GM18909 (cell line): ENCODE measurements around the gene KRT71.

Experiments used
- ATAC-seq: cut with Tn5 transposase; IDR thresholded peaks from one replicate; pipeline ENCODE4 v1.9.1; 2021; ENCODE audit warnings: mild to moderate bottlenecking; ENCODE audit not compliant: unreplicated experiment, poor library complexity

The KRT71 gene

GRCh38 chr12:52524241-52524897 is 28.6 kb downstream of the KRT71 start:
- no peak for ATAC-seq

DNA sequence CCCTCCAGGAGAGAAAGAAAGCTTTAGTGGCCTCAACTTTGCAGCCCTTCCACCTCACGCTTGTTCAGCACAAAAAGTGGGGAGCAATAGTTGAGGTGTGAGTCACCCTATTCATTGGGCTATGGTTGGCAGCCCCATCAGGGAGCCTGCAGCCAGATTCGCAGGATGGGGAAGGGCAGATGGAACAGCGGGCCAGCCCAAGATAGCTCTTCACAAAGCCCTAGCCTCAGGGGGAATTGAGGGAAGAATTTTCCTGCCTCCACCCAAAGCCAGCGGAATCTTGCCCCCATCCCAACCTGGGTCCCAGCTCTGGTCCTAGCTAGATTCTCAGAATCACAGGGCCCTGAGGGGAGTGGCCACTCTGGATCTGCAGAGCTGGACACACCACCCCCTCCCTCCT is 29.1 kb downstream of the KRT71 start:
- ATAC-seq, result no peak

- no peak for ATAC-seq
These were observed 30.5 kb downstream of the KRT71 start for GRCh38 chr12:52522346-52523011.

- no peak for ATAC-seq
These were observed 31.2 kb downstream of the KRT71 start for GRCh38 chr12:52521568-52522266.

DNA sequence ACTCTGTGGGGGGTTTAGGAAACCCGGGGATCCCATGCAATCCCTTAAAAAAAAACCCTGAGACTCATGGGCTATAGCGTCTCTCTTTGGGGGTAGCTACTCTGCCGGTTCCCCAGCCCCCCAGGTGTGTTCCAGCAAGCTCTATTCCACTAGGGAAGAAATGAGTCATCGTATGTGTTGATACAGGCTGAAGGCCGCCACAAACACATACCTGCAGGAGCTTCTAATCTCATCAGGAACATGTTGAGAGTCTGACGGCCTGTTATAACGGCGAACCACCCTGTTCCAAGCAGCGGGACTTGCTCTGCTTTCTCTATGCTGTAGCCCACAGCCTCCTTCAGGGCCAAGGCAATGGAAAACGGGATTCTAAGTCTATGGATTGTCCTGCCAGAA is 31.8 kb downstream of the KRT71 start:
- no peak for ATAC-seq

DNA sequence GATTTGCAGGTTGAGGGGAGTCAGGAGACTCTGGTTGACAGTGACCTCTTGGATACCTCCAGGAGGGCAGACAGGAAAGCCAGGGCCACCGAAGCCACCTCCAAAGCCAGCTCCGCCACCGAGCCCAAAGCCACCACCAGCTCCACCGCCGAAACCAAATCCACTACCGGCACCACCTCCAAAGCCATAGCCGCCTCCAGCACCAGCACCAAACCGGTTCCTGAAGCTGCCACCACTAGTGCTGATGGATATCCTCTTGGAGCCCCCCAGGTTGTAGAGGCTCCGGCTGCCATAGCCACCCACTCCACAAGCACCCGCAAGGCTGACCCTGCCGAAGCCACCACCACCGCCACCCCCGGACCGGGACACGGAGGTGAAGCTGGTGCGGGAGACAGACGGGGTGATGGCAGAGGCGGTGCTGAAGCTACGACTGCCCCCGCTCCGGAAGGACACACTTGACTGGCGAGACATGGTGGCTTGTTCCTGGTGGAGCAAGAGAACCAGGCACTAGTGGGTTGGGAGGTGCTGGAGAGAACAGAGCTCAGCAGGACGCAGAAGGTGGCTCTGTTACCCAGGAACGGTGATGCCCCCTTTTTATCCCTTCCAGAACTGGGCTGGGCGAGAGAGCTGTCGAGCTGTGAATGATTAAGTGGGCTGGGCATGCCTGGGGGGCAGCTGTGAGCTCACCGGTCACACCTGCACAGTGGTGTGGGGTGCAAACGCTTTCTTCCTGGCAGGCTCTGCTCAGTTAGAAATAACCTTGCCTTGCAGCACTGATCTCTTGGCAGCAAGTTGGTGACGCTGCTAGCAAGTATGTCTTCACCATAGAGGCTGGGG is 32.9 kb downstream of the KRT71 start, which contains the start of gene KRT5:
Gene KRT5, minus strand, starts transcription at position 569 of the 837 bp plus-strand sequence. Its CDS starts 98 bp downstream, at position 471.
- no peak for ATAC-seq

DNA sequence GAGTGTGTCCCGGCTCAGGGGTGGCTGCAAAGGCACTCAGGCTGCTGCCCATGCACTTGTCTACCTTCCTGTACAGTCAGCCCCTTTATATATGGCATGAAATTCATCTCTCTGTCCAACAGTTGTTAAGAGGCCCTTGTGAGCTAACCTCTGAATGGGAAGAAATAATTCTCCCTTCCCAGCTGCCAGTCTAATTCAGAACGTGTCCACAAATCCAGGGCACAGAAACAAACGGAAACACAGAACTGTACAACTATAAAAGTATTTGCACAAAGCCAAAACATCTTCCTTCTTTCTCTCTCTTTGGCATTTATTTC is 33.6 kb downstream of the KRT71 start:
- no peak for ATAC-seq

GRCh38 chr12:52518574-52519386 is 34.2 kb downstream of the KRT71 start:
- ATAC-seq, result no peak

- no peak for ATAC-seq
These were observed 35.1 kb downstream of the KRT71 start for GRCh38 chr12:52517888-52518287.

DNA sequence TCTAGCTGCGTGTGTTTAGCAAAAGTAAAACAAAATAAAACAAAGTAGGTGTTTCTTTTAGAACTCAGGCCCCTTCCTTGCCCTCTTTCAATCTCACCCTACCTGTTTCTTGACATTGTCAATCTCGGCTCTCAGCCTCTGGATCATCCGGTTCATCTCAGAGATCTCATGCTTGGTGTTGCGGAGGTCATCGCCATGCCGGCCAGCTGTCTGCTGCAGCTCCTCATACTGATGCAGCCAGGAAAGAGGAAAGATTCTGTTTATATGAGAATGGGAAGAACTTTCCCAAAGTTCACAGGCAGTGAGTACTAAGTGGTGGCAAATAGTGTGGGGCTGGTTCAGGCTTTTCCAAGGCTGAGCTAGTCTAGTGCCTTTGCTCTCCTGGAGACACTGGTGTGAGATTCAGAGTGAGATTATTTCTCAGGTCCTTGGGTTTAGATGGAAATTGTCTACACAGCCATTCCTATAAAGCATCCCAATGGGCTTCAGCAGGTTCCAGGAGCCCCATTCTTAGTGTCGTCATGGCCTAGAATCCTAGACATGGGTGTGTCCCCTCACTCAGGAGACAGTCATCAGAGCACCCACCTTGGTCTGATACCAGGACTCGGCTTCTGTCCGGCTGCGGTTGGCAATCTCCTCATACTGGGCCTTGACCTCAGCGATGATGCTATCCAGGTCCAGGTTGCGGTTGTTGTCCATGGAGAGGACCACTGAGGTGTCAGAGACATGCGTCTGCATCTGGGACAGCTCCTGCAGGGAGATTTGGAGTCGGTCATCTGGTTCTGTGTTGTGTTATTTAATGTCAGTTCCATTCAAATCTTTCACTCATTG is 35.7 kb downstream of the KRT71 start:
- no peak for ATAC-seq

DNA sequence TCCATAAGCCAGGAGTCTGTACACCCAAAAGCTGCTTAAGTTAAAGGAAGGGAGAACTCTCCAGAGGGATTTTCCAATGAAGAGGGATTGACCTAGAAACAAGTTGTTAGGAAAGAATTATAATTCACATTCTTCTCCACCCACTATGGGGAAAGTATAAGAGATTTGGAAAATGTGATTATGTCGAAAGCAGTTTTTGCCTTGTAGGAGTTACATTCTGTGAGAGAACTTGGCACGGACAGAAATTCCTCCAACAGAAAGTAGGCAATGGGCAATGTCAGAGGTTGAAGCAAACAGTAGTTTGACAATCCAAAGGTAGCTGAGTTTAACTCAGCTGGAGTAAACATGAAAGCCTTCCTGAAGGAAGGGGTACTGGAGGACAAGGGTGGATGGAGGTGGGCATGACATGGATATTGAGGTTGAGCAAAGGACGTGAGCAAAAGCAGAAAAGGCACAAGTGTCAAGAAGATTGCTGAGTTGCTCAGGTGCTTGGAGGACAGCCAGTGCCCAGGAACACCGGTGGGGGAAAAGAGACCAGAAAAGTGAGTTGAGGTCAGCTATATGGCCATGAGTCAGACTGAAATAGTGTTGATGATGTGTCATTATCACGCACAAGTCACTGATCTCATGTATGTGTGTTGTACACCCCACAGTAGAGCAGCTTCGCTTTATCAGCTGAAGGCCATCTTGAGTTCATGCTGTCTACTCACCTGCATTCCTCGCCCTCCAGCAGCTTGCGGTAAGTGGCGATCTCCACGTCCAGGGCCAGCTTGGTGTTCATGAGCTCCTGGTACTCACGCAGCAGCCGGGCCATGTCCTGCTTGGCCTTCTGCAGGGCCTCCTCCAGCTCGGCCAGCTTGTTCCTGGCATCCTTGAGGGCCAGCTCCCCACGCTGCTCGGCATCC is 36.8 kb downstream of the KRT71 start:
- no peak for ATAC-seq

- no peak for ATAC-seq
These were observed 37.7 kb downstream of the KRT71 start for GRCh38 chr12:52515319-52515646.

DNA sequence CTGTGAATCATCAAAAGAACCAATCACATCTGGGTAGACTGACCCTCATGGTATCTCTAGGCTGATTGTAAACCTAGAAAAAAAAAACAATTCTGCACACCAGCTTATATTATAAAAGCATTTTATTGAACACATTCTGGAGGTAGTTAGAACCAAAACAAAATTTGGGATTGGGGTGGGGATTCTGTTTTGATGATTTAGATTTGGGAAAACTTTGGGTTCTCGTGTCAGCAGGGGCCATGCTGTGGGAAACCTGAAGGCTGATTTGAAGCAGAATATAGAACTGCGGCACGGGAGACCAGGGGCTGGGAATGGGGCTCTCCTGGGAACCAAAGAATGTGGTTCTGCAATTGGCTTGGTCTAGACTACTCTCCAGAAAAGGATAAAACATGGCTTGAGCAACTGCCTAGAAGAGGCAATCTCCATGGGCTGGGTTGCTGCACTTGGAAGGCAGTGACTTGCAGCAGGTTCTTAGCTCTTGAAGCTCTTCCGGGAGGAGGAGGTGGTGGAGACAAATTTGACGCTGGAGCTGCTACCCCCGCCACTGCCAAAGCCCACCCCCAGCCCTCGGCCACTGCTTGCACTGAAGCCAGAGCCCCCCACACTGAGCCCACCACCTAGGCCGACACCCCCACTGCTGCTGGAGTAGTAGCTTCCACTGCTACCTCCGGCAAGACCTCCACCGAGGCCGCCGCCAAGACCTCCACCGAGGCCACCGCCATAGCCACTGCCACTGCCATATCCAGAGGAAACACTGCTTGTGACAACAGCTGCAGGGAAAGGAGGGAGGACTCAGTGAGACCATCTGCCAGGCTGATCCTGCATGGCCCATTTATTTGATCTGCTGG is 38.2 kb downstream of the KRT71 start:
- ATAC-seq, result no peak

DNA sequence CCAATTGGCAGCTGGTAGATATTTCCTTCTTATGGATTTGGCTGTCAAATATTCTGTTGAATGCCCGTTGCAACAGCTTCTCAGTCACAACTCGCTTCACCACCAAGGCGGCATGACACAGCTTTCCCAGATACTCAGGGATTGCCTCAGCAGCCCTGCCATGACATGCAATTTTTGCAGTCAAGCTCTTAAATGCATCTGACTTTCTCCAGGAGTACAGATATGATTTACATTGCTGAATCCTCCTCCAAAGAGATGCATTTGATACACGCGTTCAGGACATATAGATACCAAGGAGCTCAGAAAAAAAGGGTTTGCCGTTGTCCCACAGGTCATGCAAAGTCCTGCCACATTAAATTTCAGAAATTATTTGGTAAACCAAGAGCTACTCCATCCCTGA is 39.2 kb downstream of the KRT71 start:
- no peak for ATAC-seq

GRCh38 chr12:52508211-52508610 is 44.7 kb downstream of the KRT71 start:
- no peak for ATAC-seq

- no peak for ATAC-seq
These were observed 45.9 kb downstream of the KRT71 start for GRCh38 chr12:52506858-52507715.
